Lower leg skin (tissue), 4 donors: ENCODE data around the gene GRM8. TPM values are rescaled to one million over a fixed set of nuclear protein-coding genes. Genes with fewer than 3 reads are reported as not detected.

ENCODE experiments used
- DNase-seq, 2 donors: peaks; one replicate each; pipeline ENCODE4 v3.0.0-alpha.2; 2019; ENCODE audit warnings: low spot score in 2 of 2
- H3K4me3 ChIP-seq: fragments of 200-600 bp; sonication (generic); 2 replicates; pipeline ENCODE4 v1.5.1; 2017; ENCODE audit warnings: mild to moderate bottlenecking, low read depth; ENCODE audit not compliant: poor library complexity, severe bottlenecking
- CTCF ChIP-seq, 3 donors: fragments of 450-650 bp; IDR thresholded peaks; one replicate each; pipeline ENCODE4 v1.5.1; 2016; ENCODE audit warnings: antibody characterized with exemption in 3 of 3, mild to moderate bottlenecking in 3 of 3, moderate library complexity in 2 of 3
- POLR2A ChIP-seq, 2 donors: fragments of 450-650 bp; IDR thresholded peaks; one replicate each; pipeline ENCODE4 v1.6.1; 2016 to 2017; ENCODE audit warnings: antibody characterized with exemption in 2 of 2, mild to moderate bottlenecking in 1 of 2, moderate library complexity in 1 of 2
- WGBS, 2 donors: methylation state at CpG; one replicate each; pipeline ENCODE4 v1.1.5; 2018; 5-methylcytosine and 5-hydroxymethylcytosine counted together
- intact Hi-C: fragments of 100-400 bp; cut with DNase I; formaldehyde crosslinking; loops from one replicate; pipeline ENCODE4 v1.15.0; 2023; ENCODE audit warnings: low total_unique reads
- total RNA-seq, 4 donors: library from RNA; depleted of rRNA; stranded (reverse); fragments of >200 nt; gene quantifications; one replicate each; pipeline ENCODE4 v1.1.0, GENCODE V29; 2016

Gene GRM8
- total RNA-seq, 4 donors from 2014 or later, result 0.45 TPM; not detected in 3

- WGBS, 2 donors, result 30 to 35% methylated on average over 10 of the region's 10 CpGs
- H3K4me3 ChIP-seq, result no peak overlapping the region
- intact Hi-C loops, result no loop called here
- TF ChIP-seq POLR2A (IDR thresholded peaks at IDR 0.05) (no peak), CTCF (IDR thresholded peaks at IDR 0.05) (no peak)
- no peak for DNase-seq
Observed at GRCh38 chr7:127226685-127227374, 25.9 kb downstream of the GRM8 start.

- TF ChIP-seq POLR2A (IDR thresholded peaks at IDR 0.05) (no peak), CTCF (IDR thresholded peaks at IDR 0.05) (no peak)
- intact Hi-C loops, result no loop called here
- WGBS, 2 donors, result 84 to 95% methylated on average over 1 of the region's 1 CpG
- H3K4me3 ChIP-seq, result no peak overlapping the region
- DNase-seq, result no peak
Observed at GRCh38 chr7:127221731-127222130, 31.0 kb downstream of the GRM8 start.

- 58 to 59% methylated on average over 4 of the region's 4 CpGs for WGBS, 2 donors
- DNase-seq, result no peak
- intact Hi-C loops, result no loop called here
- no peak overlapping the region for H3K4me3 ChIP-seq
- no peak for TF ChIP-seq CTCF (IDR thresholded peaks at IDR 0.05)
- no peak for TF ChIP-seq POLR2A (IDR thresholded peaks at IDR 0.05)
Observed at GRCh38 chr7:127214956-127215718, 37.6 kb downstream of the GRM8 start.

GRCh38 chr7:127209886-127210285 lies 42.9 kb downstream of the GRM8 start:
- DNase-seq, result no peak
- 74 to 75% methylated on average over 2 of the region's 2 CpGs for WGBS, 2 donors
- intact Hi-C loops, result no loop called here
- H3K4me3 ChIP-seq, result no peak overlapping the region
- TF ChIP-seq POLR2A (IDR thresholded peaks at IDR 0.05) (no peak), CTCF (IDR thresholded peaks at IDR 0.05) (no peak)

GRCh38 chr7:127208860-127209259 lies 43.9 kb downstream of the GRM8 start:
- intact Hi-C loops, result no loop called here
- WGBS, 2 donors, result 77 to 85% methylated on average over 3 of the region's 3 CpGs
- TF ChIP-seq POLR2A (IDR thresholded peaks at IDR 0.05) (no peak), CTCF (IDR thresholded peaks at IDR 0.05) (no peak)
- no peak overlapping the region for H3K4me3 ChIP-seq
- no peak for DNase-seq
